SJSA1 (cell line): ENCODE results near the gene IGSF22. TPM values are rescaled to one million over a fixed set of nuclear protein-coding genes. Genes with fewer than 3 reads are reported as not detected.
A peak's percentile ranks its signal among the peaks of the same experiment; 100 is the strongest.

Experiments used
- DNase-seq, 2 experiments: peaks; one replicate each; pipeline ENCODE4 v3.0.0-alpha.2; 2015 to 2020; ENCODE audit warnings: low spot score in 2 of 2, low read depth in 1 of 2
- H3K27ac ChIP-seq: fragments of 250-450 bp; sonication (Bioruptor Pico); 2 replicates; pipeline ENCODE4 v1.5.1; 2020; ENCODE audit warnings: mild to moderate bottlenecking, moderate library complexity
- H3K27me3 ChIP-seq: fragments of 250-450 bp; sonication (Bioruptor Pico); replicated peaks from 2 replicates; pipeline ENCODE4 v1.5.1; 2020; ENCODE audit warnings: mild to moderate bottlenecking, moderate library complexity
- H3K36me3 ChIP-seq: fragments of 250-450 bp; sonication (Bioruptor Pico); 2 replicates; pipeline ENCODE4 v1.5.1; 2020; ENCODE audit warnings: mild to moderate bottlenecking
- H3K4me1 ChIP-seq: fragments of 250-450 bp; sonication (Bioruptor Pico); replicated peaks from 2 replicates; pipeline ENCODE4 v1.6.1; 2021; ENCODE audit warnings: mild to moderate bottlenecking
- H3K4me3 ChIP-seq: fragments of 250-450 bp; sonication (Bioruptor Pico); 2 replicates; pipeline ENCODE4 v1.5.1; 2020; ENCODE audit warnings: mild to moderate bottlenecking
- H3K9me3 ChIP-seq: fragments of 250-450 bp; sonication (Bioruptor Pico); replicated peaks from 2 replicates; pipeline ENCODE4 v1.5.1; 2020; ENCODE audit warnings: mild to moderate bottlenecking
- total RNA-seq: library from RNA; depleted of rRNA; stranded (reverse); fragments of >200 nt; shearing (Covaris generic); gene quantifications from 2 replicates; pipeline ENCODE4 v1.2.3, GENCODE V29; 2014

The IGSF22 gene
- total RNA-seq, 1 experiment from 2014 or later = not detected

DNA sequence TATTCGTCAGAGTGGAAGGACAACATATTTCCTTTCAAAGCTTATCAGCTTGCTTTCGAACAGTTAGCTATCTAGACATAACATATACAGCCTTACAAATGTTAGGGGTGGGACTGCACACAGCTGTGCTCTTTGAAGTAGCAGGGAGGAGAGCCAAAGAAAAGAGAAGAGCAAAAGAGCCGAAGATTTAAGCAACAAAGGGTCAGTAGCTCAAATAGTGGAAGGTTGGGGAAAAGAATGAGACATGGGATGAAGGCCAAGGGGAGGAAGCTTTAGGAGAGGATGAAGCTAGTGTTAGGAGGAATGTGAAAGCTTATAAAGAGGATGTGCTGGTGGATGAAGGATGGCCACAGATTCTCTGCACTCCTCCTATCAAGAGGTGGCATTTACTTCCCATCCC is 31.8 kb upstream of the IGSF22 start:
- Histone ChIP-seq H3K4me3 (no peak overlapping the region), H3K27ac (no peak overlapping the region), H3K36me3 (no peaks in the 10 kb centered on the region), H3K27me3 (no peaks in the 10 kb centered on the region), H3K4me1 (no peaks in the 10 kb centered on the region), H3K9me3 (no peaks in the 10 kb centered on the region)
- no peak for DNase-seq

DNA sequence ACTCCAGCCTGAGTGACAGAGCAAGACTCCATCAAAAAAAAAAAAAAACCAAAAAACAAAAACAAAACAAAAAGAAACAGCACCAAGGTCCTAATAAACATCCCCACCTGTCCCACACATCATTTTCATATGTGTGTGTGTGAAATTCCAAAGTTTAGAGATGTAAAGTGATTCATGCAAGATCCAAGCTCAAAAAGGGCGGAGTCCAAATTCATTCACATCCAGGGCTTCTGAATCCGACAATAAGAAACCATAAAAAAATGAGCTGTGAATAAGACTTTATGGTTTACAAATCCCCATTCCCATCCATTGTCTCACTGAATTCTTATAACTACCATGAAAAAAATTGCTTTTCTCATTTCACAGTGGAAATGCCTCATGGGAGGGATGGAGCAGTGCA is 30.9 kb upstream of the IGSF22 start:
- Histone ChIP-seq H3K27me3 (no peaks in the 10 kb centered on the region), H3K9me3 (no peaks in the 10 kb centered on the region), H3K4me1 (no peaks in the 10 kb centered on the region), H3K36me3 (no peaks in the 10 kb centered on the region), H3K27ac (no peak overlapping the region), H3K4me3 (no peak overlapping the region)
- no peak for DNase-seq

GRCh38 chr11:18754308-18754707 is 28.3 kb upstream of the IGSF22 start:
- Histone ChIP-seq H3K27ac (no peak overlapping the region), H3K36me3 (no peaks in the 10 kb centered on the region), H3K9me3 (no peaks in the 10 kb centered on the region), H3K4me1 (peaks cover 9% of the 10 kb centered on the region), H3K27me3 (no peaks in the 10 kb centered on the region), H3K4me3 (no peak overlapping the region)
- no peak for DNase-seq

GRCh38 chr11:18752502-18752901 is 26.5 kb upstream of the IGSF22 start:
- Histone ChIP-seq H3K27me3 (no peaks in the 10 kb centered on the region), H3K4me3 (no peak overlapping the region), H3K36me3 (no peaks in the 10 kb centered on the region), H3K9me3 (no peaks in the 10 kb centered on the region), H3K27ac (no peak overlapping the region), H3K4me1 (peaks cover 10% of the 10 kb centered on the region)
- DNase-seq = no peak

GRCh38 chr11:18750944-18751343 is 25.0 kb upstream of the IGSF22 start:
- peaks cover 10% of the 10 kb centered on the region for H3K4me1 ChIP-seq
- H3K4me3 ChIP-seq = no peak overlapping the region
- H3K9me3 ChIP-seq = no peaks in the 10 kb centered on the region
- no peaks in the 10 kb centered on the region for H3K36me3 ChIP-seq
- DNase-seq = no peak
- no peak overlapping the region for H3K27ac ChIP-seq
- no peaks in the 10 kb centered on the region for H3K27me3 ChIP-seq

- Histone ChIP-seq H3K9me3 (no peaks in the 10 kb centered on the region), H3K27me3 (no peaks in the 10 kb centered on the region), H3K4me1 (peaks cover 10% of the 10 kb centered on the region), H3K27ac (peak overlapping the region; percentile 73), H3K36me3 (no peaks in the 10 kb centered on the region), H3K4me3 (no peak overlapping the region)
- DNase-seq = peak; percentile 54 to 66
These were observed 23.8 kb upstream of the IGSF22 start for GRCh38 chr11:18749681-18750319.

GRCh38 chr11:18748766-18749365 is 22.9 kb upstream of the IGSF22 start:
- Histone ChIP-seq H3K9me3 (no peaks in the 10 kb centered on the region), H3K27ac (no peak overlapping the region), H3K4me1 (peaks cover 10% of the 10 kb centered on the region), H3K4me3 (no peak overlapping the region), H3K27me3 (no peaks in the 10 kb centered on the region), H3K36me3 (no peaks in the 10 kb centered on the region)
- DNase-seq = no peak

DNA sequence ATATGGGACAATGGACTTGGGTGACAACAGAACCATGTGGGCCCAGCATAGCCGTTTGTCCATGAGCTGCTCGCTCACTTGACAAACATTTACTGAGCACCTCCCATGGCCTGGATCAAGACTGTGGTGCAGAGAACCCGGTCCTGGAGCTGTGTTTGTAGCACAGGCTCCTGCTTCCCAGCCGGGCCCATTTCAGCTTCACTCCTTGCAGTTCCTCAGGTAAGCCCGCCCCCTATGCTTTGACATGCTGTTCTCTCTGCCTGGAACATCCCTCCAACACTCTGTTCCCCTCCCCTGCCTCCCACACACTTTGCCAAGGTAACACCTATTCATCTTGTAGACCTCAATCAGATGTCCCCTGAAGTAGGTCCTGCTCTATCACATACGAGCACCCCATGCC is 19.3 kb upstream of the IGSF22 start:
- Histone ChIP-seq H3K27me3 (no peaks in the 10 kb centered on the region), H3K4me3 (no peak overlapping the region), H3K4me1 (peaks cover 10% of the 10 kb centered on the region), H3K36me3 (no peaks in the 10 kb centered on the region), H3K9me3 (no peaks in the 10 kb centered on the region), H3K27ac (no peak overlapping the region)
- no peak for DNase-seq

DNA sequence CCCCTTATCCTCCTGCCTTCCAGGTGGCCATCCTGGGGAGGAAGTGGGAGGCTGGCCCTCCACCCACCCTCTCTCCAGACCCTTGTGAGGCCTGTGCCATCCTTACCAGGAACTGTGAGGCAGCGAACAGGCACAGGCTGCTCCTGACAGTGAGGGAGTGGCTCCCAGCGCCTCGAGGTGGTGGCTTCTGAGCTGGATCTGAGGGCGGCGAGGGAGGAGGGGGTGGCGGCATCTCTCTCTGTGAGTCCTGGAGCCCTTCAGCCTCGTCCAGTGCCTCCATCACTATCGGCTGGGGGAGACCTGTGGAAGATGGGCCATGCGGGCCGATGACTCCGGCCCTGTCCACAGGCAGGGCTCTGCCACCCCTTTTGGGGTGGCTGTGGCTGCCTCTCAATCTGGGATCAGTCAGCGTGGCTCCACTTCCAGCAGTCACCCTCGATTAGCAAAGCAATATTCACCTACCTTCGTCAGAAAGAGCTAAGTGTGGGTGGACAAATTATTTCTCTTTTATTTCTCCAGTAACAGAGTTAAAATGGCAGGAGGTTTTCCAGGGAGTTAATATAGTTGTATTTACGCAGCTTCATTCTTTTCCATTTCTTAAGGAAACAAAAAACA is 18.0 kb upstream of the IGSF22 start:
- Histone ChIP-seq H3K4me3 (no peak overlapping the region), H3K27me3 (no peaks in the 10 kb centered on the region), H3K4me1 (no peaks in the 10 kb centered on the region), H3K9me3 (no peaks in the 10 kb centered on the region), H3K27ac (no peak overlapping the region), H3K36me3 (no peaks in the 10 kb centered on the region)
- DNase-seq = no peak

DNA sequence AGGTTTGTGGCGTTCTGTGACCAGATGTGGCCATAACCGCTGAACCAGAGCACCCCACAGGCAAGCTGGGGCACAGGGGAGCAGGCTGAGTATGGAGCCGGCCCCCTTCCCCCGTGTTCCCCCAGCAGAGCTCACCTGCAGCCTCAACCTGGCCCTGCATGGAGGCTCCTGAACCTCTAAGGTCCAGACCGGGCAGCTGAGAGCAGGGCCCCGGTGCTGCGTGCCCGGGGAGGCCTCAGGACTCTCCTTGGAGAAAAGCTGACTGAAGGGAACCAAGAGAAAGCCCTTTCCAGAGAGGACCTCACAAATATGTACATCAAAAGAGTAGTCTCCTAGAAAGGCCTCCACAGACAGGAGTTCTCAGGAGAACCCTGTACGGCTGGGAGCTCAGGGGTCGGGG is 17.4 kb upstream of the IGSF22 start:
- Histone ChIP-seq H3K27ac (no peak overlapping the region), H3K4me3 (no peak overlapping the region), H3K9me3 (no peaks in the 10 kb centered on the region), H3K36me3 (no peaks in the 10 kb centered on the region), H3K27me3 (no peaks in the 10 kb centered on the region), H3K4me1 (no peaks in the 10 kb centered on the region)
- no peak for DNase-seq

DNA sequence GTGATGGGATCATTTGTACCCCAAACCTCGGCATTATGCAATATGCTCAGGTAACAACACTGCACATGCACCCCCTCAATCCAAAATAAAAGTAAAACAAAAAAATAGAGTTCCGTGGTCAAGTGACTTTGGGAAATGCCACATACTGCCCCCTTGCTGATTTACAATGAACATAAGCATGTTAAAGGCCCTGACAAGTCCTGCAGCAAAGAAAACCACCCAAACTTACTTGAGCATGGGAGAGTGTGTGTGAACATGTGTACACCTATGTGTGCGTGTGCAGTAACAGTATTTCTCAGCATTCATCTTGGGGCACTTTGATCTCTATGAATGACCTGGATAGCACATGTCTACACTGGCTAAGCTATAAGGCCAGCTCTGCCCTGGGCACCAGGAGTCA is 15.8 kb upstream of the IGSF22 start:
- no peaks in the 10 kb centered on the region for H3K27me3 ChIP-seq
- H3K4me1 ChIP-seq = no peaks in the 10 kb centered on the region
- no peak for DNase-seq
- no peaks in the 10 kb centered on the region for H3K9me3 ChIP-seq
- H3K27ac ChIP-seq = no peak overlapping the region
- no peak overlapping the region for H3K4me3 ChIP-seq
- H3K36me3 ChIP-seq = no peaks in the 10 kb centered on the region

DNA sequence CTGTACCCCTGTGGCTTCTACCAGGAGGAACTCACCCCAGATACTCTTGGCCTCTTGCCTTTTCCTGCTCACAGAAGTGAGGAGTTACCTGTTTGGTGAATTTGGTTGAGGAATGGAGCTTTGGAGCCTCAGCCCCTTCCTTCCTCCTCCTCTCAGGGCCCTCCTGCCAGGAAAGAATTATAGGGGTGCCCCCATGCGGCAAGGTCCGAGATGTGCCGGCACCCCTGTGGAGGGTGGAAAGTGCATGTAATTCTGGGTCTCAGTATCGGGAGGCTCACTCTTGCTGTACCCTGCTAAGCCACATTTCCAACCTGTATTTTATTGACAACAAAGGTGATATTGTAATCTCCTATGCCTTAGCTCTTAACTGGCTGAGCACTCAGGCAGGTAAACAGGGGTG is 13.7 kb upstream of the IGSF22 start:
- no peaks in the 10 kb centered on the region for H3K9me3 ChIP-seq
- H3K27me3 ChIP-seq = no peaks in the 10 kb centered on the region
- H3K4me3 ChIP-seq = no peak overlapping the region
- H3K36me3 ChIP-seq = no peaks in the 10 kb centered on the region
- H3K27ac ChIP-seq = no peak overlapping the region
- no peak for DNase-seq
- no peaks in the 10 kb centered on the region for H3K4me1 ChIP-seq

- Histone ChIP-seq H3K4me1 (no peaks in the 10 kb centered on the region), H3K36me3 (no peaks in the 10 kb centered on the region), H3K27me3 (no peaks in the 10 kb centered on the region), H3K9me3 (no peaks in the 10 kb centered on the region), H3K27ac (no peak overlapping the region), H3K4me3 (no peak overlapping the region)
- DNase-seq = no peak
These were observed 11.7 kb upstream of the IGSF22 start for GRCh38 chr11:18737642-18738041.

DNA sequence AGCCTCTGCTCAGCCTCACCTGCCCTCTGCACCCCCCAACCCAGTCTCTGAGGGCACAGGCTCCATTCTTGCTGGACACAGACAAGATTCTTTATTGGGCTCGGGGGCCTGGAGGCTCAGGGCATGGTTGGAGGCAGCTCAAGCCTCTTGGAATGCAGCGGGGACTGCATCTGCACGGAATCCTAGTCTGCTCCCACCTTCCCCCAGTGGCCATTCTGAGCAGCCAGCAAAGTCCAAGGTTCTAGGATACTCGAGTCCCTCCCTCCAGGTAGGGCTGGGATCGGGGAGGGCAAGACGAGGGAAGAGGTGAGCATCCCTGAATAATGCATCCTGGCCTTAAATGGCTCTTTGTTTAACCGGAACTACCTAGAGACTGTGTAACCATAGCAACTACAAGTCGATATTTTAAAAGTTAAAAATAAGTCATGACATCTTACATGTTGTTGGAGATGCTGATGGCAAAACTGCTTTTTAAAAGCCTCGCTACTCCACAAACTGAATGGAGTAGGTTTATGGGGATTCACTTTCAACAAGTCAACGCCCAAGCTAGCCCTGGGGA is 10.7 kb upstream of the IGSF22 start:
- H3K4me1 ChIP-seq = no peaks in the 10 kb centered on the region
- H3K4me3 ChIP-seq = no peak overlapping the region
- no peaks in the 10 kb centered on the region for H3K36me3 ChIP-seq
- no peaks in the 10 kb centered on the region for H3K9me3 ChIP-seq
- H3K27me3 ChIP-seq = no peaks in the 10 kb centered on the region
- H3K27ac ChIP-seq = no peak overlapping the region
- no peak for DNase-seq
